Measurements from ENCODE around the gene BCL3.
"Not testable (repeated sequence)": the region's sequence is repeated elsewhere in the genome, so short reads cannot be mapped to it uniquely, and the experiment has no call there.

The BCL3 gene, protein sequence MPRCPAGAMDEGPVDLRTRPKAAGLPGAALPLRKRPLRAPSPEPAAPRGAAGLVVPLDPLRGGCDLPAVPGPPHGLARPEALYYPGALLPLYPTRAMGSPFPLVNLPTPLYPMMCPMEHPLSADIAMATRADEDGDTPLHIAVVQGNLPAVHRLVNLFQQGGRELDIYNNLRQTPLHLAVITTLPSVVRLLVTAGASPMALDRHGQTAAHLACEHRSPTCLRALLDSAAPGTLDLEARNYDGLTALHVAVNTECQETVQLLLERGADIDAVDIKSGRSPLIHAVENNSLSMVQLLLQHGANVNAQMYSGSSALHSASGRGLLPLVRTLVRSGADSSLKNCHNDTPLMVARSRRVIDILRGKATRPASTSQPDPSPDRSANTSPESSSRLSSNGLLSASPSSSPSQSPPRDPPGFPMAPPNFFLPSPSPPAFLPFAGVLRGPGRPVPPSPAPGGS

GRCh38 chr19:44748426-44749254, at the start of gene BCL3:
BCL3 (plus strand) TSS chr19:44748708; CDS start chr19:44748791, 83 bp downstream.
- DNase-seq (ENCODE audit: low read depth in 3 of 3, low spot score in 1 of 3), result peak; percentile 42 to 75 (median 67)

DNA sequence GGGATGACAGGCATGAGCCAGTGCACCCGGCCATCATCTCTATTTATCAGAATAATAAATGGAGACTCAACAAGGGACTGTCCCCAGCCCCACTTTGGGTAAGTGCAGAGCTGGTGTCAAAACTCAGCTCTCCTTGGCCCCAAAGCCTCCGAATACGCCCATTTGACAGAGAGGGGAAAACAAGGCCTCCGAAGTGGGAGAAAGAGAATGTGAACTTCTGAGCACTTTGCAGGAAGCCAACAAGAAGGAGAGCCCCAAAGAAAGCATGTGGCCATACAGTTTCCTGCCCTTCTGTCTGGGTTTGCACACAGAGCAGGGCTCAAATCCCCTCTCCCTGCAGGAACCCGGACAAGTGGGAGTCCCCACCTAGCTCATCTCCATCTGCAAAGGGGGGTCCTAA, 48.0 kb upstream of the BCL3 start:
- DNase-seq (ENCODE audit: low read depth in 3 of 3, low spot score in 1 of 3), result no peak

DNA sequence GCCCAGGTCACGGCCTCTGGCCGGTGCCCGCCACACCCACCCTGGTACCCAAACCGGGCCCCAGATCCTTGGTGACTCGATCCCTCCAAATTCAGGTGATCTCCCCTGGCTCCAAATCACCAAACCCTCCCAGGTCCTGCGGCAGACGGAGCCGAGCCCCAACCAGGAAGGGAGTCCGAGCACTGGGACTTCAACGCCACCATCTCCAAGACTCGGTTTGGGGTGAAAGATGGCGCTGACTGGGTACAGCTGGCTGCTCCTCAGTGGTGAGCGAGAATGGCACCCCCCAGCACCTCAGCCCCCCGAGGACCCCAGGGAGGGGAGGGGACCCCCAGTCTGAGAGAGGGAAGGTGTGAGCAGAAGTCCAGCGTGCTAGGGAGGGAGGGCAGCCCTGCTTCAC, 47.3 kb upstream of the BCL3 start:
- DNase-seq (ENCODE audit: low read depth in 3 of 3, low spot score in 1 of 3), result no peak

DNA sequence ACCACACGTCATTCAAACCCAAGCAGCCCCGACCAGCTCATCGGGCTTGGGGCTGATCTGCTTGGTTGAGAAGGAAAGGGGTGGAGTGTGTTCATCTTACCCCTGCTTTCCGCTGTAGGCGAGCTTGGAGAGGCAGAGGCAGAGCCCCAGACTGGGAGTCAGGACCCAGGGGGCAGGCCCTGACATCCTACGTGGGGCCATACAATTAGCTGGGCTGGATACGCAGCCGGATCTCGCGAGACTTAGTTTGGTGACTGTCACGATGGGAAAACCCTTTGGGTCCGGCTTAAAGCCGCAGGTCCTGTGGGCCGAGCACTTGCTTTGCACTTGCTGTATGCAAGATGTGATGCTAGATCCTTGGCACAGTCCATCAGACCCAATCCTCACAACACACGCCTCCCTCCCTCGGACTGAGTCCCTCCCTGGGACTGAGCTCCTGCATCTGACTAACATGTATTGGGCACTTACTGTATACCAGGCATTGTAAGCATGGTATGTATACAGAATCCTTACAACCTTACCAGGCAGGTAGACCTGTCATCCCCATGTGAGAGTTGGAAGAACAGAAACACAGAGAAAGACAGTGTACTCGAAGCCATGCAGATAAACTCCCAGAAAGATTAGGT, 45.8 kb upstream of the BCL3 start:
- no peak for DNase-seq (ENCODE audit: low read depth in 3 of 3, low spot score in 1 of 3)

DNA sequence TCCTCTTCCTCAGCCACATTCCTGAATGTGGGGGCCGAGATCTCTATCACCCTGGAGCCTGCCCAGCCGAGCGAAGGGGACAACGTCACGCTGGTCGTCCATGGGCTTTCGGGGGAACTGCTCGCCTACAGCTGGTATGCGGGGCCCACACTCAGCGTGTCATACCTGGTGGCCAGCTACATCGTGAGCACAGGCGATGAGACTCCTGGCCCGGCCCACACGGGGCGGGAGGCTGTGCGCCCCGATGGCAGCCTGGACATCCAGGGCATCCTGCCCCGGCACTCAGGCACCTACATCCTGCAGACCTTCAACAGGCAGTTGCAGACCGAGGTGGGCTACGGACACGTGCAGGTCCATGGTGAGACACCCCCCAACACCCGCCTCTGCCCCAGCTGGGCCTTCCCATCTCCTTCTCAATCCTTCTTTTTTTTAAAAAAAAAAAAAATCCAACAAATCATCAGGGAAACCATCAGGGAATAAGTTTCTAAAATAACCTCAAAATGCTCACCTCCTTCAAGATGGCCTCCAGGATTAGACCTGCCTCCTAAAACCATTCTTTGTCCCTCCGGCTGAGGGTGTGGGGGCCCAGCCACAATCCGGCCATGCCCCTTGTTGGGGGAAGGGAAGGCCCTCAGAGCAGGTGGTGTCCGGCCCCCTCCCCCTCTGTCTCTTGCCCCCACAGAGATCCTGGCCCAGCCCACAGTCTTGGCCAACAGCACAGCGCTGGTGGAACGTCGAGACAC, 45.0 kb upstream of the BCL3 start:
- DNase-seq (ENCODE audit: low read depth in 3 of 3, low spot score in 1 of 3), result no peak

- DNase-seq (ENCODE audit: low read depth in 3 of 3, low spot score in 1 of 3), result no peak
Observed at GRCh38 chr19:44704982-44705381, 43.5 kb upstream of the BCL3 start.

GRCh38 chr19:44705502-44706010, 43.0 kb upstream of the BCL3 start:
- DNase-seq (ENCODE audit: low read depth in 3 of 3, low spot score in 1 of 3), result no peak

DNA sequence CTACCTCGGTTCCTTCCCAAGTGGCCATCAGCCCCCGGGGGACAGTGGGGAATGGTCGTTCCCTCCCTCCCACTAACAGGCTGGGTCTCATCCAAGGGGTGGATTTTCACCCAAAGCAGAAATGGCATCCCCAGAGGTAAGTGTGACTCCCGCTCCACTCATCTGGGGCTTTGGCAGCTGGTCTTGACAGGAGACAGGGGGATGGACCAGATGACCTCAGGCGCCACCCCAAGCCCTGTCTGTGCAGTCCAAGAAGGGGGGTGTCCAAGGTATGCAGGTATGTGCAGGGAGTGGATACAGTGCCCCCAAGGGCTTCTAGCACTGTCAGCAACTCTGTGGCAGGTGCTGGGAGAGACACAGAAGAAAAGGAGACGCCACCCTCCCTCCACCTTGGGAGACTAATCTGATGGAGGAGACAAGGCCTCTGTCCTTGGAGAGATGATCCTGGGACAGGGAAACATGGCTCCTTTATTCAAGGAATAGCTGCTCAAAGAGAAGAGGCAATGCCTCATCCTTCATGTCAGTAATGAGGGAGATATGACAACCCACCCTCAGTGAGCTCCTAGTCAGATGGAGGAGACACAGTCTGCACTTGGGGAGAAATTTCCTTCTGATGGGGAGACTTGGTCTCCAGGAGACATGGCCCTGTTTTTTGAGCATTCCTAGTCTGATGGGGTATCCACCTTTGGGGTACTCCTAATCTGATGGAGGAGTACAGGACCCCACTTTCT, 41.8 kb upstream of the BCL3 start:
- DNase-seq (ENCODE audit: low read depth in 3 of 3, low spot score in 1 of 3), result no peak

DNA sequence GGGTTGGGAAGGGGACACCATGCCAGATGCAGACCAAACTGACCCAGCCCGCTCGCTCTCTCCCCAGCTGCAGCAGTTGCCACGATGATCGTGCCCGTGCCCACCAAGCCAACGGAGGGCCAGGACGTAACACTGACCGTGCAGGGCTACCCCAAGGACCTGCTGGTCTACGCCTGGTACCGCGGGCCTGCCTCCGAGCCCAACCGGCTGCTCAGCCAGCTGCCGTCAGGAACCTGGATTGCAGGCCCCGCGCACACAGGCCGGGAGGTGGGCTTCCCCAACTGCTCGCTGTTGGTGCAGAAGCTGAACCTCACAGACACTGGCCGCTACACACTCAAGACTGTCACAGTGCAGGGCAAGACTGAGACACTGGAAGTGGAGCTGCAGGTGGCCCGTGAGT, 40.7 kb upstream of the BCL3 start:
- DNase-seq (ENCODE audit: low read depth in 3 of 3, low spot score in 1 of 3), result no peak

DNA sequence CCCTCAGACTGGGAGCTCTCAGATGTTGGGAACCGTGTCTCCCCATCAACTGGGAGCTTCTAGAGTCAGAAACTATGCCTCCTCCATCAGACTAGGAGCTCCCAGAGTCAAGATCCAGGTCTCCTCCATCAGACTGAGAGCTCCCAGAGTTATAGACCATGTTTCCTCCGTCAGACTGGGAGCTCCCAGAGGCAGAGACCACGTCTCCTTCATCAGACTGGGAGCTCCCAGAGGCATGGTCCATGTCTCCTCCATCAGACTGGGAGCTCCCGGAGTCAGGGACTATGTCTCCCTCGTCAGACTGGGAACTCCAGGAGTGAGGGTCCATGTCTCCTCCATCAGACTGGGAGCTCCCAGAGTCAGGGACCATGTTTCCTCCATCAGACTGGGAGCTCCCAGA, 39.6 kb upstream of the BCL3 start:
- no peak for DNase-seq (ENCODE audit: low read depth in 3 of 3, low spot score in 1 of 3)

DNA sequence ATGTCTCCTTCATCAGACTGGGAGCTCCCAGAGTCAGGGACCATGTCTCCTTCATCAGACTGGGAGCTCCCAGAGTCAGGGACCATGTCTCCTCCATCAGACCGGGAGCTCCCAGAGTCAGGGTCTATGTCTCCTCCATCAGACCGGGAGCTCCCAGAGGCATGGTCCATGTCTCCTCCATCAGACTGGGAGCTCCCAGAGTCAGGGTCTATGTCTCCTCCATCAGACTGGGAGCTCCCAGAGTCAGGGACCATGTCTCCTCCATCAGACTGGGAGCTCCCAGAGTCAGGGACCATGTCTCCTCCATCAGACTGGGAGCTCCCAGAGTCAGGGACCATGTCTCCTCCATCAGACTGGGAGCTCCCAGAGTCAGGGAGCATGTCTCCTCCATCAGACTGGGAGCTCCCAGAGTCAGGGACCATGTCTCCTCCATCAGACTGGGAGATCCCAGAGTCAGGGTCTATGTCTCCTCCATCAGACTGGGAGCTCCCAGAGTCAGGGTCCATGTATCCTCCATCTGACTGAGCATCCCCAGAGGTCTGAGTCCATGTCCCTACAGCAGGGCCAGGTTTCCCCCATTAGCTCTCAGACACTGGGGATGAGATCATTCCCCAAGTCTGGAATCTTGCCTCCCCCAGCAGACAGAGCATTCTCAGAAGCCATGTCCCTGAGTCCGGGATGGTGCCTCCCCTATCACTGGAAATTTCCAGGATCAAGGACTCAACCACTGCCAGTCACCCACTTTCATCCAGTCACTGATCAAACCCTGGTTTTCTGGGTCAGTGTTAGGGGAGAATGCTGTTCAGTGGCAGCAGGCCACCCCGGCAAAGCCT, 38.9 kb upstream of the BCL3 start:
- DNase-seq (ENCODE audit: low read depth in 3 of 3, low spot score in 1 of 3), result not testable (repeated sequence)

DNA sequence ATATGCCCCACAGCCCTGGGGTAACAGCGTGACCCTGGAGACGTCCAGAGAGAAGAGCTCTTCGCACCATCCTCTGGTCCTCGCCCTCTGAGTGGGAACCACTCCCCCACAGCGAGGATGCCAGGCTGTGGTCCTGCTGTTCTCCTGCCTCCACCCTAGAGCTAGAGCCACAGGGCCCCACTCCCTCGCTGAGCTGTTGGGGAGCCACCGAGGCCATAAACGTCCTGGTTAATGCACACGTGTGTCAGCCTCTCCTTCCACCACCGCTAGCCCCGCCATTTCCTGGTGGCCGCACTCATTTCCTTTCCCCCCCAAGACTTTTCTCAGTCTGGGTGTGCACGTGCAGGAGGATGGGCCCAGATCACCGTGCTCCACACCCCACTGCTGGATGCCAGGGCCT, 38.0 kb upstream of the BCL3 start:
- no peak for DNase-seq (ENCODE audit: low read depth in 3 of 3, low spot score in 1 of 3)

DNA sequence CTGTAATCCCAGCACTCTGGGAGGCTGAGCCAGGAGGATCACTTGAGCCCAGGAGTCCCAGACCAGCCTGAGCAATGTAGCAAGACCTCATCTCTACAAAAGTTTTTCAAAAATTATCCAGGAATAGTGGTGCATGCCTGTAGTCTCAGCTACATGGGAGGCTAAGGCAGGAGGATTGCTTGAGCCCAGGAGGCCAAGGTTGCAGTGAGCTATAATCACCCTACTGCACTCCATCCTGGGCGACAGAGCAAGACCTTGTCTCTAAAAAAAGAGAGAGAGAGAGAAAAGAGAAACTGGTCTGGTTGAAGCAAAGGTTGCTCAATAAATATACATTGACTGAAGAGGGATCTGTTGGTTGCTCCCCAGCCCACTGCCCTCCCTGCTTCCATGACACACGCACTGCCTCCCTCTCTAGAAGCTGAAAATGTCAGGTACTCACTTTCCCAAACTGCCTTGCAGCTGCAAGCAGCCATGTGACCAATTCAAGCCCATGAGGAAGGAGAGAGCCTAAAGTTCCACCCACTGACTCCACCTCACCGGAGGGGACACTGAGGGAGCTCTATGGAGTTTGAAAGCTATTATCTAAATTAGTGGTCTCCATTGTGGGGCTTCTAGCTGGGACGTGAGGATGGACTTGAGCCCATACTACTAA, 35.5 kb upstream of the BCL3 start:
- no peak for DNase-seq (ENCODE audit: low read depth in 3 of 3, low spot score in 1 of 3)

- DNase-seq (ENCODE audit: low read depth in 3 of 3, low spot score in 1 of 3), result no peak
Observed at GRCh38 chr19:44714597-44715169, 33.8 kb upstream of the BCL3 start.

DNA sequence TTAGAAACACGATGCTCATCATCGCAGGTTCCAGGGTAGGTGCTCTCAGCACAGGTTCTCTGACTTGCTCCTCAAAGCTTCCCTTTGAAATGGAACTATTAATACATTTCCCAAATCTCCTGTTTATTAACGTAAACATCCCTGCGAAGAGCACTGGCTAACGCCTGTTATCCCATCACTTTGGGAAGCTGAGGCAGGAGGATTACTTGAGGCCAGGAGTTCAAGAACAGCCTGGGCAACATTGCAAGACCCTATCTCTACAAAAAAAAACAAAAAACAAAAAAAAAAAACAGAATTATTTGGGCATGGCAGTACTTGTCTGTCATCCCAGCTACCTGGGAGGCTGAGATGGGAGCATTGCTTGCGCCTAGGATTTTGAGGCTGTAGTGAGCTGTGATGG, 30.9 kb upstream of the BCL3 start:
- DNase-seq (ENCODE audit: low read depth in 3 of 3, low spot score in 1 of 3), result no peak

DNA sequence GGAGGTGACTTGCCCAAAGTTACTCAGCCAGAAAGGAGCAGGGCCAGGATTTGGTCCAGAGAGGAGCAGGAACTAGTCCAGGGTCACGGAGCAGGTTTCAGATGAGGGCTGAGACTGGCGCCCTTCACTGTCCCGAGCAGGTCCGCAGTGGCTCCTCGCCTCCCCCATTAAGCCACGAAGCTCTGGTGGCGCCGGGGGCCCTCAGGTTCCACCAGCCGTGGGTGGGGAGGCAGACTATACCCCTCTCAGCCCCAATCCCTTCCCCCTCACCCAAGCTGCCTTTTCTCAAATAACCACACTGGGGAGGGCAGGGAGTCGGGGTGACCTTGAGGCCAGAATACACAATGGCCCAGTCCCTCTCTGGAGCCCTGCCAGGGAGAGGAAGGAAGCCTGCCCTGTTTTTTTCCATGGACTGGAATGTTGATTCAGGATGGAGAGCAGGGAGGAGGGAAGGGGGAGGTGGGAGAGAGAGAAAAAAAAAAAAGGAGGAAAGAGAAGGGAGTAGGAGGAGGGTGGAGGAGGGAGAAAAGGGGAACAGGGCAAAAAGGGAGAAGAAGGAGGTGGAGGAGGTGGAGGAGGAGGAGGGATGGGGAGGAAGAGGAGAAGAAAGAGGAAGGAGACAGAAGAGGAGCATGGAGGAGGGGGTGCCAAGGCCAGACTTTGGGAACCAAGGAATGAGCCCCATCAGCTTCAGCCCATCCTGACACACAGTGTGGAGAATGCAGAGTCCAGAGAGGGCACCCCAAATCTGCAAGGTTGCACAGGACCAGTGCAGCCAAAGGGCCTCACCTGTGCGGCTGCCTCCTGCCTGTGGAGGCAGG, 29.9 kb upstream of the BCL3 start:
- DNase-seq (ENCODE audit: low read depth in 3 of 3, low spot score in 1 of 3), result no peak

GRCh38 chr19:44719262-44719701, 29.2 kb upstream of the BCL3 start:
- DNase-seq (ENCODE audit: low read depth in 3 of 3, low spot score in 1 of 3), result no peak

DNA sequence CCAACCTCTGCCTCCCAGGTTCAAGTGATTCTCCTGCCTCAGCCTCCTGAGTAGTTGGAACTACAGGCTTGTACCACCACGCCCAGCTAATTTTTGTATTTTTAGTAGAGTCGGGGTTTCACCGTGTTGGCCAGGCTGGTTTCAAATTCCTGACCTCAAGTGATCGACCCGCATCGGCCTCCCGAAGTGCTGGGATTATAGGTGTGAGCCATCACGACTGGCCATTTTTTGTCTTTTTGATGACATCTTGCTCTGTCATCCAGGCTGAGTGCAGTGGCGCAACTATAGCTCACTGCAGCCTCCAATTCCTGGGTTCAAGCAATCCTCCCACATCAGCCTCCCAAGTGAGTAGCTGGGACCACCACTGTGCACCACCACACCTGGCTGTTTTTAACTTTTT, 28.1 kb upstream of the BCL3 start:
- DNase-seq (ENCODE audit: low read depth in 3 of 3, low spot score in 1 of 3), result not testable (repeated sequence)

All from stimulated activated CD4-positive, alpha-beta T cell treated with anti-CD3 and anti-CD28 coated beads, TNF-alpha, amount 100 ng/mL, for 1 hour (primary cell).